ENCODE measurements around the gene RNU4-1.
"Not testable (repeated sequence)": the region's sequence is repeated elsewhere in the genome, so short reads cannot be mapped to it uniquely, and the experiment has no call there.

Gene RNU4-1

GRCh38 chr12:120257041-120257821, 35.8 kb downstream of the RNU4-1 start:
- DNase-seq = no peak

DNA sequence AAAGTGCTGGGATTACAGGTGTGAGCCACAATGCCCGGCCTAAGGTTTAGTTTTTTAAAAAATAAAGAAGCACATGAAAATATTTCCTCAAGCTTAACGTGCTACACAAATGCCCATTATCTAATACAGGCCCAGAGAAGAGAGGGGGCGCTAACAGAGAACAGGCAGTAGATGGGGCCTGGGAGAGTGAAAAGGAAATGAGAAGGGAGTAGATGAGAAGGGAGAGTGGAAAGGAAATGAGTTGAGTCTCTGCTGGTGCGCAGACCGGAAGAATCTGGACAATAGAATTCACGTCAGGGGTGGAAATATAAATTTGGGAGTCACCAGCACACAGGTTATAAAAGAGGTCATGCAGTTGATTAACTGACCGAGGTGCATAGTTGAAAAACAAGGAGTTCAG, 38.2 kb downstream of the RNU4-1 start:
- DNase-seq = no peak

- not testable (repeated sequence) for DNase-seq
Observed at GRCh38 chr12:120253313-120253712, 39.7 kb downstream of the RNU4-1 start.

GRCh38 chr12:120252071-120252906, 40.7 kb downstream of the RNU4-1 start:
- peak; percentile 63 for DNase-seq

- not testable (repeated sequence) for DNase-seq
Observed at GRCh38 chr12:120251364-120252070, 41.5 kb downstream of the RNU4-1 start.

- no peak for DNase-seq
Observed at GRCh38 chr12:120249875-120250795, 42.9 kb downstream of the RNU4-1 start.

DNA sequence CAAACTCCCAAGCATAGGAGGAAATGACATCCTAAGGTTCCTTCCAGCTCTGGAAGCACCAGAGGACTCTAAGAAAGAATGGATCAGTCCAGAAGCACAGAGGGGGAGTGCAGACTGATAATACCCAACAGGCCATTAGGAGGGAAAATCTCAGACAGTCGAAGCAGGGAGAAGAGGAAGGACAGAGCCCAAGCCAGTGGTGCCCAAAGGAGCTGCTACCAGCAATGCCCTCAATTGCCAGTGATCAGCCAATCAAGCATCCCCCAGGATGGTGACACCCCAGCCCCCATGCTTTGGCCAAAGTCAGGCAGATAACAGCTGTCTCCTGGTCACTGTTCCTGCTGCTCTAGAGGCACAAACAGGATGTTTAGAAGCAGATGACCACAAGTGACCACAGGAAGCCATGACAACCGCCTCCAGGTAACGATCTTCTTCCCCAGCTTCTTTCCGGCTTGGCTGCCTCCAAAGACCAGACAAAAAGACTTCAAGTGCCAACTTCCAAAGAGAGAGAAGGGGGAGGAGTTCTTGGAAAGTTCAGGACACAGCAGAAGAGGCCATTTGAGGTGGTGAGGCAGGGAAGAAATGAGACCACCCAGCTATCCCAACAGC, 43.7 kb downstream of the RNU4-1 start:
- no peak for DNase-seq

DNA sequence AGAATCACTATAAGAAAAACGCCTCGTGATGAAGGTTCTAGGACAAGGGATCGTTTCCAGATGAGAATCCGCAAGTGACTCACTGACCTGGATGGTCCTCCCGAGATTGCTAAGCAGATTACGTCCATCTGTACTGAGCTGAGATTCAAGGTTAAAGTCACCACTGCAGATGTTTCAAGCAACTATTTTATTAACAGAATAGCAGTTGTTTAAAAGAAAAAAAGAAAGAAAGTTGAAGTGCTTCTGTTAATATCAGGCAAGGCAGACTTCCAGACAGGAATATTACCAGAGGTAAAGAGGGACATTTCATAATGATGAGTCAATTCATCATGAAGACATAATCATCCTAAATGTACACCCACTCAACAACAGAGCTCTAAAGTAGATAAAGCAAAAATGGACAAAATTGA, 45.4 kb downstream of the RNU4-1 start:
- DNase-seq = no peak

- DNase-seq = no peak
Observed at GRCh38 chr12:120247183-120247582, 45.9 kb downstream of the RNU4-1 start.

GRCh38 chr12:120246705-120247104, 46.3 kb downstream of the RNU4-1 start:
- not testable (repeated sequence) for DNase-seq

All from hematopoietic multipotent progenitor cell treated with erythropoietin and hydrocortisone succinate and interleukin-3 and kit ligand, for 8 days (in vitro differentiated cells).